LNCaP clone FGC (cell line): Measurements from ENCODE around the gene TPBG.

Experiments
- DNase-seq: peaks from one replicate; pipeline ENCODE4 v3.0.0-alpha.2; 2011; ENCODE audit warnings: low read depth
- H3K4me3 ChIP-seq: 2 replicates; pipeline ENCODE4 v1.5.1; 2011; ENCODE audit warnings: mild to moderate bottlenecking, low read depth, low read length, control low read depth
- CTCF ChIP-seq: IDR thresholded peaks from 2 replicates; pipeline ENCODE4 v1.5.1; 2012; ENCODE audit warnings: mild to moderate bottlenecking; ENCODE audit not compliant: control insufficient read depth, insufficient read depth; ENCODE audit errors: extremely low read depth

Gene TPBG

GRCh38 chr6:82364087-82365015 is 734 bp downstream of the TPBG start:
- H3K4me3 ChIP-seq, result peak overlapping the region; percentile 36
- TF ChIP-seq CTCF, result no peak
- no peak for DNase-seq

DNA sequence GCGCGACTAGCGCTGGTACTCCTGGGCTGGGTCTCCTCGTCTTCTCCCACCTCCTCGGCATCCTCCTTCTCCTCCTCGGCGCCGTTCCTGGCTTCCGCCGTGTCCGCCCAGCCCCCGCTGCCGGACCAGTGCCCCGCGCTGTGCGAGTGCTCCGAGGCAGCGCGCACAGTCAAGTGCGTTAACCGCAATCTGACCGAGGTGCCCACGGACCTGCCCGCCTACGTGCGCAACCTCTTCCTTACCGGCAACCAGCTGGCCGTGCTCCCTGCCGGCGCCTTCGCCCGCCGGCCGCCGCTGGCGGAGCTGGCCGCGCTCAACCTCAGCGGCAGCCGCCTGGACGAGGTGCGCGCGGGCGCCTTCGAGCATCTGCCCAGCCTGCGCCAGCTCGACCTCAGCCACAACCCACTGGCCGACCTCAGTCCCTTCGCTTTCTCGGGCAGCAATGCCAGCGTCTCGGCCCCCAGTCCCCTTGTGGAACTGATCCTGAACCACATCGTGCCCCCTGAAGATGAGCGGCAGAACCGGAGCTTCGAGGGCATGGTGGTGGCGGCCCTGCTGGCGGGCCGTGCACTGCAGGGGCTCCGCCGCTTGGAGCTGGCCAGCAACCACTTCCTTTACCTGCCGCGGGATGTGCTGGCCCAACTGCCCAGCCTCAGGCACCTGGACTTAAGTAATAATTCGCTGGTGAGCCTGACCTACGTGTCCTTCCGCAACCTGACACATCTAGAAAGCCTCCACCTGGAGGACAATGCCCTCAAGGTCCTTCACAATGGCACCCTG is 1.6 kb downstream of the TPBG start:
- no peak for DNase-seq
- H3K4me3 ChIP-seq, result peak overlapping the region; percentile 36
- no peak for TF ChIP-seq CTCF

DNA sequence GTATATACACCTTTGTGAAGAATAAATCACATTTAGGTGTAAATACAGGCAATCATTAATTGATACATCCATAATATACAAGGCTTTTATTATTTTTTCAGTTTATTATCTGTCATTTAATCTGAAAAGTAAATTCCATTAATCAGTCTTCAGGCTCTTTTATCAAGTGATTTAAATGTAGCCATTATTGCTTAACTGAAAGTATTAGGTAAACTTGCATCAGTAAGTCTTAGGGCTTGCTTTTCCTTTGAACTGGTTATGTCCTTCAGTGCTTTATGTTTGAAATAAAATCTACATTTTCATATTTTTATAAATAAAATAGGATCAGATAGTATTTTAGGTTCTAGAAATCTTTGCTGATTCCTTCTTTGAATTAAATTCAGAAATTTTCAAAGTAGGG is 4.1 kb downstream of the TPBG start:
- H3K4me3 ChIP-seq, result no peak overlapping the region
- no peak for TF ChIP-seq CTCF
- DNase-seq, result no peak

- no peak overlapping the region for H3K4me3 ChIP-seq
- no peak for DNase-seq
- no peak for TF ChIP-seq CTCF
These were observed 7.2 kb downstream of the TPBG start for GRCh38 chr6:82370788-82371187.

DNA sequence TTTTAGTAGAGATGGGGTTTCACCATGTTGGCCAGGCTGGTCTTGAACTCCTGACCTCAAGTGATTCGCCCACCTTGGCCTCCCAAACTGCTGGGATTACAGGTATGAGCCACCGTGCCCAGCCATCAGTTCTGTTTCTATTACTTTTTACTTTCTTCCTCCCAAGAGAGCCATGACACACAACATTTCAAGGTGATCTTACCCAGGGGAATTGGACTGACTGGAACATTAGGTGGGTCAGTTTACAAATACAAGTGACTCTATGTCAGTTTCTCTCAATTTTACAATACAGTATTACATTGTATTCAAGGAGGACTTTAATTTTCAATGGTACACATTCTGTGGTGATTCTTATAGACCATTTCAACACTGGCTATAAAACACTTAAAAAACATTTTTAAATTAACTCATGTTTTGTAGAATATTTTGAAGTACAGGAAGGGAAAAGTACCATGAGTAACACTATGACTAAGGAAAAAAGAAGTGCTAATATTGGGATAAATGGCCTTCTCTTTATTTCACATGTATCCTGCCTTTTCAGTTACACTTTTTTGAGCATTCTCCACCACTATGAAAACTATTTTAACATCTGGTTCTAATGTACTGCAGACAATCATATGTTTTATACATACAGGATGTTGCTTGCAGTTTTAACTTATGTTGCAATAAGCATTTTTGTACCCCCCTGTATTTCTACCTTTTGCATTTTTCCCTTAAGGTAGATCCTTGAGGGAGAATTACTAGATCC is 8.4 kb downstream of the TPBG start:
- H3K4me3 ChIP-seq, result no peak overlapping the region
- TF ChIP-seq CTCF, result no peak
- DNase-seq, result no peak

- no peak for DNase-seq
- no peak for TF ChIP-seq CTCF
- H3K4me3 ChIP-seq, result no peak overlapping the region
These were observed 9.0 kb downstream of the TPBG start for GRCh38 chr6:82372656-82373055.
